Activated T-helper 1 cell treated with anti-CD3 and anti-CD28 coated beads, Interleukin-12 subunit alpha, Interleukin-12 subunit beta, Interleukin-2, Interleukin-4 antibody, amounts not matched to agents 30 ng/mL and 10 ng/mL and 1 ng/mL, durations not matched to agents 14 hours and 24 hours and 36 hours (primary cell): ENCODE results near the gene CNTN6. TPM values are rescaled to one million over a fixed set of nuclear protein-coding genes. Genes with fewer than 3 reads are reported as not detected.

Experiments used
- DNase-seq: peaks from one replicate; pipeline ENCODE4 v3.0.0; 2021; ENCODE audit warnings: low spot score
- H3K27ac Mint-ChIP-seq: one replicate; pipeline ENCODE4 v1.8.0; 2021; ENCODE audit warnings: mild to moderate bottlenecking, mixed read lengths
- H3K27me3 Mint-ChIP-seq: one replicate; pipeline ENCODE4 v1.8.0; 2022; ENCODE audit warnings: mild to moderate bottlenecking, moderate library complexity, mixed read lengths; ENCODE audit not compliant: insufficient read depth
- H3K36me3 Mint-ChIP-seq: one replicate; pipeline ENCODE4 v1.8.0; 2021; ENCODE audit warnings: low read depth, mixed read lengths
- H3K4me1 Mint-ChIP-seq: one replicate; pipeline ENCODE4 v1.8.0; 2021; ENCODE audit warnings: low read depth, mixed read lengths
- H3K4me3 Mint-ChIP-seq: one replicate; pipeline ENCODE4 v1.8.0; 2021; ENCODE audit warnings: mild to moderate bottlenecking, moderate library complexity, mixed read lengths
- H3K9me3 Mint-ChIP-seq: one replicate; pipeline ENCODE4 v1.8.0; 2021; ENCODE audit warnings: mixed read lengths
- intact Hi-C: fragments of 100-400 bp; cut with micrococcal nuclease; formaldehyde crosslinking; loops from one replicate; pipeline ENCODE4 v1.15.1; 2024
- total RNA-seq: library from RNA; stranded (reverse); gene quantifications from 2 replicates; pipeline ENCODE4 v1.2.3, GENCODE V29; 2022

The CNTN6 gene
- total RNA-seq, result not detected in 2 replicates

- Mint-ChIP-seq H3K9me3 (peaks cover 4% of the 10 kb centered on the region), H3K4me3 (no peak within 1 kb of the TSS), H3K4me1 (no peaks in the 10 kb centered on the region), H3K27ac (no peak within 1 kb of the TSS), H3K27me3 (no peaks in the 10 kb centered on the region), H3K36me3 (no peaks in the 10 kb centered on the region)
- intact Hi-C loops, result no loop called here
- no peak for DNase-seq
These were observed at the start of gene CNTN6 for GRCh38 chr3:1092771-1093170. Gene CNTN6, plus strand, starts transcription at chr3:1093024. Its CDS starts 54,985 bp downstream, at chr3:1148009.

DNA sequence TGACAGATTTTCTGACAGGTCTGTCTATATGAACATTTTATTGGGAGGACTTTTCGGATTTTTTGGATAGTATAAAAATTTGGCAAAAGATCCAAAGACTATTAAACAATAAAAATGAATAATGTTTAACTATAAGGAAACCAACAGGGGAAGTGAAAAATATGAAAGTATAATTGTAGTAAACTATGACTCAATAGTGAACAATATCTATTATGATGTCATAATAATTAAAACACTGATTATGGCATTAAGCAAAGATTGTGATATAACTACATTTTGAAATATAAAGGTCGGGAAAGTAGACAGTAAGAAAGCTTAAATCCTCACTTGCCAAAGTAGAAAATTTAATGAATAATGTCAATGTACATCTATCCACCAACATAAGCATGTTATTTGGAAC, 44.3 kb upstream of the CNTN6 start:
- no peak for DNase-seq
- Mint-ChIP-seq H3K4me3 (no peak overlapping the region), H3K36me3 (no peaks in the 10 kb centered on the region), H3K9me3 (peaks cover 5% of the 10 kb centered on the region), H3K4me1 (no peaks in the 10 kb centered on the region), H3K27ac (no peak overlapping the region), H3K27me3 (no peaks in the 10 kb centered on the region)
- intact Hi-C loops, result no loop called here

DNA sequence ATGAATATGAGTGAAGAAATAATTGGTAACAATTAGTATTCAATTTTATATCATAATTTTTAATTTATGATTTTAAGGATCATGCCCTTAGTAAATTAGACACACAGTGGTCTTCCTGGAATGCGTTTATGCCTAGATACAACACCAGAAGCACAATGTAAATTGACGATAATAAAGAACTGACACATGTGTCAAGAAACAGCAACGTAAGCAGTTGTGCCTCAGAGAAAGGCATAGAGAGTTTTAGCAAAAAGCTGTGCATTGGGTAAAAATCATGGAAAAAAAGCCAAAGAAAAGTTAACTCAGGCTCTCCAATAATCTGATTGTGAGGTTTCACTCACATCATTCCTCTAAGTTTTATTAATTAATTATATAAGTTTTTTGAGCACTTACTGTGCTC, 37.0 kb upstream of the CNTN6 start:
- H3K9me3 Mint-ChIP-seq, result peaks cover 6% of the 10 kb centered on the region
- H3K27ac Mint-ChIP-seq, result no peak overlapping the region
- no peaks in the 10 kb centered on the region for H3K36me3 Mint-ChIP-seq
- no peak for DNase-seq
- no peaks in the 10 kb centered on the region for H3K4me1 Mint-ChIP-seq
- no peak overlapping the region for H3K4me3 Mint-ChIP-seq
- H3K27me3 Mint-ChIP-seq, result no peaks in the 10 kb centered on the region
- intact Hi-C loops, result no loop called here

GRCh38 chr3:1056744-1057143, 36.1 kb upstream of the CNTN6 start:
- Mint-ChIP-seq H3K4me3 (no peak overlapping the region), H3K4me1 (no peaks in the 10 kb centered on the region), H3K9me3 (peaks cover 9% of the 10 kb centered on the region), H3K27me3 (no peaks in the 10 kb centered on the region), H3K36me3 (no peaks in the 10 kb centered on the region), H3K27ac (no peak overlapping the region)
- intact Hi-C loops, result no loop called here
- no peak for DNase-seq

- Mint-ChIP-seq H3K4me1 (no peaks in the 10 kb centered on the region), H3K4me3 (no peak overlapping the region), H3K36me3 (no peaks in the 10 kb centered on the region), H3K27me3 (no peaks in the 10 kb centered on the region), H3K9me3 (peaks cover 9% of the 10 kb centered on the region), H3K27ac (no peak overlapping the region)
- intact Hi-C loops, result no loop called here
- no peak for DNase-seq
These were observed 35.4 kb upstream of the CNTN6 start for GRCh38 chr3:1057436-1057835.

- H3K27ac Mint-ChIP-seq, result no peak overlapping the region
- H3K27me3 Mint-ChIP-seq, result no peaks in the 10 kb centered on the region
- H3K9me3 Mint-ChIP-seq, result peaks cover 4% of the 10 kb centered on the region
- no peaks in the 10 kb centered on the region for H3K4me1 Mint-ChIP-seq
- DNase-seq, result no peak
- H3K4me3 Mint-ChIP-seq, result no peak overlapping the region
- H3K36me3 Mint-ChIP-seq, result no peaks in the 10 kb centered on the region
- intact Hi-C loops, result no loop called here
These were observed 23.8 kb upstream of the CNTN6 start for GRCh38 chr3:1068985-1069384.

GRCh38 chr3:1072041-1072440, 20.8 kb upstream of the CNTN6 start:
- intact Hi-C loops, result no loop called here
- no peak overlapping the region for H3K27ac Mint-ChIP-seq

DNA sequence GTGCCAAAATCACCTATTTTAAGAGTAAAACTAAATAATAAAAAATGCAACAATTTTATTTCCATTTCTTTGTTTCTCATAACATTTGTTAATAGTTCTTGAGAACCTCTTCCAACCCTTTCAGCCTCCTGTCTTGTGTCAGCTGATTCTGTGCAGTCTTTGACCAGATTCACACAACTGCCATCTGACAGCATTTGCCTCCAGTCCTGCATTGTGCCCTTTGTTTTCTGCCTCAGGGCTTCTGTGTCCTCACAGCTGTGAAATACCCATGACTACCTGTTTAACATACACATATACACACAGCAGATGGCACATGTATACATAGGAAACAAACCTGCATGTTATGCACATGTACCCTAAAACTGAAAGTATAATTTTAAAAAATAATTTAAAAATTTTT, 13.2 kb upstream of the CNTN6 start:
- Mint-ChIP-seq H3K36me3 (no peaks in the 10 kb centered on the region), H3K27me3 (no peaks in the 10 kb centered on the region), H3K4me1 (no peaks in the 10 kb centered on the region), H3K9me3 (no peaks in the 10 kb centered on the region), H3K4me3 (no peak overlapping the region), H3K27ac (no peak overlapping the region)
- DNase-seq, result no peak
- intact Hi-C loops, result no loop called here

More at GRCh38 chr3:1072041-1072440, 20.8 kb upstream of the CNTN6 start:
- H3K9me3 Mint-ChIP-seq, result peaks cover 4% of the 10 kb centered on the region
- H3K4me1 Mint-ChIP-seq, result no peaks in the 10 kb centered on the region
- H3K4me3 Mint-ChIP-seq, result no peak overlapping the region
- no peak for DNase-seq
- no peaks in the 10 kb centered on the region for H3K27me3 Mint-ChIP-seq
- no peaks in the 10 kb centered on the region for H3K36me3 Mint-ChIP-seq

DNA sequence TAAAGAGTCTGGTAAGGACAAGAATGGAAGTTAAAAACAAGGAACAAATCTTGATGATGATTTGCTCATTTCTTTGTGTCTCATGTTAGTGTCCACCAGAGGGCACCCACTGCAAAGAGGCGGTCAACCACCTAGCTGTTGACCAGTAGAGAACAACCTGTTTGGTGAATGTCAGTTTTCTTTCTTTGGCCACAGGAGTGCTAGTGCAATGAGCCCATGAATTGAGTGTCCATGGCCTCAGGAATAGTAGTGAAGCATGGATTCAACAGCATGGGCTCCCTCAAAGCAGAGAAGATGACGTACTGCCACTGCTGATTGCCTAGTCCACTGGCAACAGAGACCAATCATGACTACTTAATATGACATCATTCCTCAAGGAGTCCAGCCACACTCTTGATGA, 10.7 kb upstream of the CNTN6 start:
- H3K36me3 Mint-ChIP-seq, result no peaks in the 10 kb centered on the region
- intact Hi-C loops, result no loop called here
- H3K9me3 Mint-ChIP-seq, result no peaks in the 10 kb centered on the region
- H3K27me3 Mint-ChIP-seq, result no peaks in the 10 kb centered on the region
- no peak overlapping the region for H3K27ac Mint-ChIP-seq
- no peak overlapping the region for H3K4me3 Mint-ChIP-seq
- DNase-seq, result no peak
- H3K4me1 Mint-ChIP-seq, result no peaks in the 10 kb centered on the region

GRCh38 chr3:1087066-1087560, 5.7 kb upstream of the CNTN6 start:
- Mint-ChIP-seq H3K36me3 (no peaks in the 10 kb centered on the region), H3K27me3 (no peaks in the 10 kb centered on the region), H3K4me1 (no peaks in the 10 kb centered on the region), H3K27ac (no peak overlapping the region), H3K9me3 (no peaks in the 10 kb centered on the region), H3K4me3 (no peak overlapping the region)
- no peak for DNase-seq
- intact Hi-C loops, result no loop called here

DNA sequence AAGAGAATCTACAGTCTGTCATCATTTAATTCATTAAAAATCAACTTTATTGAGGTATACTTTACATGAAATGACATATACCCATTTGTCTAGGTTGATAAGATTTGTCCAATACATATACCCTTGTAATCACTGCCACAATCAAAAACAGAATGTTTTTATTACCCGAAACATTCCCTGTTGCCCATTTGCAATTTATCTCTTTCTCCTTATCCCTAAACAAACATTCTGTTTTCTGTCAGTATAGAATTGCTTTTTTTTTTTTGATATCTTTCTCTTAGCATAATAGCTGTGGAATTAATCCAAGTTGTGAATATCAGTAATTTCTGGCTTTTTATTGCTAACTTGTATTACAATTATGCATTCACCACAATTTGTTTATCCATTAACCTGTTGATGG, 4.3 kb upstream of the CNTN6 start:
- H3K27ac Mint-ChIP-seq, result no peak overlapping the region
- H3K36me3 Mint-ChIP-seq, result no peaks in the 10 kb centered on the region
- intact Hi-C loops, result no loop called here
- no peaks in the 10 kb centered on the region for H3K27me3 Mint-ChIP-seq
- no peak overlapping the region for H3K4me3 Mint-ChIP-seq
- DNase-seq, result no peak
- H3K9me3 Mint-ChIP-seq, result no peaks in the 10 kb centered on the region
- H3K4me1 Mint-ChIP-seq, result no peaks in the 10 kb centered on the region

DNA sequence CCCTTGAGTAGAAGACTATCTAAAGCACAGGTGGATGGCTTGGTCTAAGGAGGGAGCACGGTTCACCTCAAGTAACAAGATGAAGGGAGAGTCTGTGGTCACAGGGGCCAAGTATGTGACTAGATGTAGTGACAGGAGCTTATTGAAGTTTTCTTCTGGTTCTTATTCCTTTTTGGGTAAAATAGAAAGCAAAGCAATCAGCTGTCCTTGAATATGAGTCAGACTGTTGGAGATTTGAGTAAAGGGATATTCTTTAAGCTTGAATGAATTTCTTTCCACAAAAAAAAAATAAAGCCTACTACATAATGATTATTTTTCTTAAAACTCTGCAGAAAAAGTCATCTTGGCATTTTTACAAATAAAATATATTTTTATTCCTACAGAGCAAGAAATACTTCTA, 1.5 kb upstream of the CNTN6 start:
- no peaks in the 10 kb centered on the region for H3K4me1 Mint-ChIP-seq
- H3K27me3 Mint-ChIP-seq, result no peaks in the 10 kb centered on the region
- H3K9me3 Mint-ChIP-seq, result peaks cover 4% of the 10 kb centered on the region
- DNase-seq, result no peak
- H3K4me3 Mint-ChIP-seq, result no peak overlapping the region
- no peak overlapping the region for H3K27ac Mint-ChIP-seq
- H3K36me3 Mint-ChIP-seq, result no peaks in the 10 kb centered on the region
- intact Hi-C loops, result no loop called here

DNA sequence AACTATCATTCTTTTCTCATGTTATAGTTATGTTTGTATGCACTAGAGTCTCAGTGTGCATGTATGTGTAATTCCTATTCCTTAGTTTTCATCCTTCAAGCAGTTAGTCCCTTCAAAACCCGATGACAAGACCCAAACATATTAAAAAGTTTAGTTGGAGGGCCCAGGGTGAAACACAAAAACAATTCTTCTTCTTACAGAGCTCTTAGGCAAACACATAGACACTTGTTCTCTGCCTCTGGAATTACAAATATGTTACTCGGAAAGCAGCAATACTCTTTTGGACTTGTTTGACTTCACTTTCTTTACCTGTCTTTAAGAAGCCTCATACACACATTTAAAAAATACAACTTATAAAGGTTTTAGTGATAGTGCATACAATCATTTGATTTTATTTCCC, 763 bp upstream of the CNTN6 start:
- H3K4me1 Mint-ChIP-seq, result no peaks in the 10 kb centered on the region
- intact Hi-C loops, result no loop called here
- no peak overlapping the region for H3K27ac Mint-ChIP-seq
- no peak overlapping the region for H3K4me3 Mint-ChIP-seq
- H3K9me3 Mint-ChIP-seq, result peaks cover 4% of the 10 kb centered on the region
- no peaks in the 10 kb centered on the region for H3K36me3 Mint-ChIP-seq
- DNase-seq, result no peak
- no peaks in the 10 kb centered on the region for H3K27me3 Mint-ChIP-seq

- H3K4me1 Mint-ChIP-seq, result no peaks in the 10 kb centered on the region
- H3K27me3 Mint-ChIP-seq, result no peaks in the 10 kb centered on the region
- H3K9me3 Mint-ChIP-seq, result peaks cover 4% of the 10 kb centered on the region
- no peak overlapping the region for H3K27ac Mint-ChIP-seq
- no peaks in the 10 kb centered on the region for H3K36me3 Mint-ChIP-seq
- H3K4me3 Mint-ChIP-seq, result no peak overlapping the region
- intact Hi-C loops, result no loop called here
- no peak for DNase-seq
These were observed 393 bp downstream of the CNTN6 start for GRCh38 chr3:1093217-1093616.
